NCI-H1417 (cell line): ENCODE measurements around the gene MPHOSPH8.
"Not testable (repeated sequence)": the region's sequence is repeated elsewhere in the genome, so short reads cannot be mapped to it uniquely, and the experiment has no call there.

ENCODE experiments used
- DNase-seq, 3 experiments: peaks; one replicate each; lab custom pipeline; 2025; lab: John Stamatoyannopoulos, UW

Gene MPHOSPH8

GRCh38 chr13:19680751-19681150, 47.3 kb downstream of the MPHOSPH8 start:
- no peak for DNase-seq

- DNase-seq, result no peak
These were observed 48.1 kb downstream of the MPHOSPH8 start for GRCh38 chr13:19681517-19681916.

GRCh38 chr13:19685034-19685433, 51.6 kb downstream of the MPHOSPH8 start:
- no peak for DNase-seq

GRCh38 chr13:19685437-19685836, 52.0 kb downstream of the MPHOSPH8 start:
- no peak for DNase-seq

- not testable (repeated sequence) for DNase-seq
These were observed 58.0 kb downstream of the MPHOSPH8 start for GRCh38 chr13:19691447-19691846.

GRCh38 chr13:19695428-19695827, 62.0 kb downstream of the MPHOSPH8 start:
- DNase-seq, result no peak

- no peak for DNase-seq
These were observed 62.4 kb downstream of the MPHOSPH8 start for GRCh38 chr13:19695829-19696228.

- DNase-seq, result not testable (repeated sequence)
These were observed 67.5 kb downstream of the MPHOSPH8 start for GRCh38 chr13:19700963-19701362.

- DNase-seq, result not testable (repeated sequence)
These were observed 68.2 kb downstream of the MPHOSPH8 start for GRCh38 chr13:19701619-19702018.

GRCh38 chr13:19704256-19704655, 70.8 kb downstream of the MPHOSPH8 start:
- not testable (repeated sequence) for DNase-seq

- DNase-seq, result not testable (repeated sequence)
These were observed 75.6 kb downstream of the MPHOSPH8 start for GRCh38 chr13:19709039-19709438.

- not testable (repeated sequence) for DNase-seq
These were observed 76.3 kb downstream of the MPHOSPH8 start for GRCh38 chr13:19709782-19710181.

- DNase-seq, result no peak
These were observed 79.9 kb downstream of the MPHOSPH8 start for GRCh38 chr13:19713186-19713965.

GRCh38 chr13:19720039-19720438, 86.6 kb downstream of the MPHOSPH8 start:
- no peak for DNase-seq
